ENCODE measurements around the gene TMPRSS7.

Gene TMPRSS7

DNA sequence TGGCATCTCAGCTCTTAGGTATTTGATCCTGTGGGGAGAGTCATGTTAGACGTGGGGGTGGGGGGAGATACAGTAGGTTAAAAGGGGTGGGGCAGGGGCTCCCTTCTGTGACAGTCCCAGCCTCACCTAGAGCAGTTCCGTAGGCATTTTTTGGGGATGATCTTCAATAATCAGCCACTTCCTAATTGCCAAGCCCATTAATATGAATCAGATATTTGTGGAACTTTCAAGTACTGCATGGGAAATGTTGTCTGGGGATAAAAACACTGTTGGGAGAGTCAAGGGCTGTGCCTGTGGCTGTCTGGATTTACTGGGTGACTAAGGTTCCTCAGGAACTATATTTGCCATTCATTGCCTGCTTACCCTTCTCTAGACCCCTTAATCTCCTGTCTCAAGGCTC, 61.2 kb downstream of the TMPRSS7 start:
- no peaks in the 10 kb centered on the region for H3K9me3 ChIP-seq (ENCODE audit: control insufficient read depth, low read length)
- TF ChIP-seq, protein P1, sequence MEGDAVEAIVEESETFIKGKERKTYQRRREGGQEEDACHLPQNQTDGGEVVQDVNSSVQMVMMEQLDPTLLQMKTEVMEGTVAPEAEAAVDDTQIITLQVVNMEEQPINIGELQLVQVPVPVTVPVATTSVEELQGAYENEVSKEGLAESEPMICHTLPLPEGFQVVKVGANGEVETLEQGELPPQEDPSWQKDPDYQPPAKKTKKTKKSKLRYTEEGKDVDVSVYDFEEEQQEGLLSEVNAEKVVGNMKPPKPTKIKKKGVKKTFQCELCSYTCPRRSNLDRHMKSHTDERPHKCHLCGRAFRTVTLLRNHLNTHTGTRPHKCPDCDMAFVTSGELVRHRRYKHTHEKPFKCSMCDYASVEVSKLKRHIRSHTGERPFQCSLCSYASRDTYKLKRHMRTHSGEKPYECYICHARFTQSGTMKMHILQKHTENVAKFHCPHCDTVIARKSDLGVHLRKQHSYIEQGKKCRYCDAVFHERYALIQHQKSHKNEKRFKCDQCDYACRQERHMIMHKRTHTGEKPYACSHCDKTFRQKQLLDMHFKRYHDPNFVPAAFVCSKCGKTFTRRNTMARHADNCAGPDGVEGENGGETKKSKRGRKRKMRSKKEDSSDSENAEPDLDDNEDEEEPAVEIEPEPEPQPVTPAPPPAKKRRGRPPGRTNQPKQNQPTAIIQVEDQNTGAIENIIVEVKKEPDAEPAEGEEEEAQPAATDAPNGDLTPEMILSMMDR (IDR thresholded peaks at IDR 0.05), result no peak
- no peak overlapping the region for H2AFZ ChIP-seq
- no peak overlapping the region for H3K4me2 ChIP-seq (ENCODE audit: low read length)
- H3K9ac ChIP-seq, result no peak overlapping the region
- H3K79me2 ChIP-seq, result no peaks in the 10 kb centered on the region
- H3K27ac ChIP-seq, result no peak overlapping the region
- no peaks in the 10 kb centered on the region for H3K36me3 ChIP-seq (ENCODE audit: control insufficient read depth, insufficient read depth, low read length)
- H3K4me3 ChIP-seq (ENCODE audit: low read depth, low read length), result no peak overlapping the region
- H3K4me1 ChIP-seq, result no peaks in the 10 kb centered on the region
- H3K27me3 ChIP-seq (ENCODE audit: control insufficient read depth, insufficient read depth, low read length), result no peaks in the 10 kb centered on the region

DNA sequence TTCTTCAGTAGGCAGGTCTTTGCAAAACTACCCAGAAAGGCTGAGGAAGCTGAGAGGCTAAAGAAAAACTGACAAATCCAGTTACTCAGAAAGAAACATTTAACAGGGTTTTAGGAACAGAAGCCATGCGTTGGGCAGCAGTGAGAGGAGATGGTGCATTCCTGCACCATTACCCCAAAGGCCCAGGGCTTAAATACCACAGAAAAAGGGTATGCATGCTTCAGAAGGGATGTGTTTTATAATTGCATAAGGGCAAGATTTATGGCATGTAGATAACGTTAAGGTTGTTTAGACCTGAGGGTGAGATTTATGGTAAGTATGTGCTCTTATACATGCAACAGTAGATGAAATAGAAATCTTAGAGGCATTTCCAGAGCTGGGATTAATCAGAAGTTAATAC, 61.6 kb downstream of the TMPRSS7 start:
- Histone ChIP-seq H3K27ac (no peak overlapping the region), H3K36me3 (ENCODE audit: control insufficient read depth, insufficient read depth, low read length) (no peaks in the 10 kb centered on the region), H3K4me1 (no peaks in the 10 kb centered on the region), H3K27me3 (ENCODE audit: control insufficient read depth, insufficient read depth, low read length) (no peaks in the 10 kb centered on the region), H3K9me3 (ENCODE audit: control insufficient read depth, low read length) (no peaks in the 10 kb centered on the region), H3K4me3 (ENCODE audit: low read depth, low read length) (no peak overlapping the region), H3K79me2 (no peaks in the 10 kb centered on the region), H3K4me2 (ENCODE audit: low read length) (no peak overlapping the region), H3K9ac (no peak overlapping the region), H2AFZ (no peak overlapping the region)
- TF ChIP-seq, protein P1 (IDR thresholded peaks at IDR 0.05), result no peak

DNA sequence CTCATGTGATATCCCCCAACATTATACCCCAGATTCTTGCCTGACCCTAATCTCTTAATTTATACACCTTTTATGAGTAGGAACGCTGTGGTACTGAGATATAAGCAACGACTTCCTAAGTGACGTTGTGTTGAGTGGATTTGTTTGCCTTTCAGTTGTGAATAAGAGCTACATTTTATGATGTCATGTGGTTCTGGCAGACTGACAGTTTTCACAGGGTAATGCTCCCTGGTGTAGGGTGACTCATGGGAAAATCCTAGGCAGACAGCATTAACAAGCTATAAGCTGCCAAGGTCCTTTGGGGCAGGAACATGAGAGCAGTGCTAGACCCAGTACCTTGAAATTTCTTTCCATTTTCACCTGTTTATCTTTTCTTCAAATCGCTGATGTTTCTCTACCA, 62.8 kb downstream of the TMPRSS7 start:
- no peaks in the 10 kb centered on the region for H3K36me3 ChIP-seq (ENCODE audit: control insufficient read depth, insufficient read depth, low read length)
- no peak overlapping the region for H3K4me3 ChIP-seq (ENCODE audit: low read depth, low read length)
- H3K4me2 ChIP-seq (ENCODE audit: low read length), result no peak overlapping the region
- no peak overlapping the region for H3K27ac ChIP-seq
- no peaks in the 10 kb centered on the region for H3K27me3 ChIP-seq (ENCODE audit: control insufficient read depth, insufficient read depth, low read length)
- TF ChIP-seq, protein P1 (IDR thresholded peaks at IDR 0.05), result no peak
- no peak overlapping the region for H2AFZ ChIP-seq
- no peak overlapping the region for H3K9ac ChIP-seq
- no peaks in the 10 kb centered on the region for H3K4me1 ChIP-seq
- H3K9me3 ChIP-seq (ENCODE audit: control insufficient read depth, low read length), result no peaks in the 10 kb centered on the region
- H3K79me2 ChIP-seq, result no peaks in the 10 kb centered on the region

DNA sequence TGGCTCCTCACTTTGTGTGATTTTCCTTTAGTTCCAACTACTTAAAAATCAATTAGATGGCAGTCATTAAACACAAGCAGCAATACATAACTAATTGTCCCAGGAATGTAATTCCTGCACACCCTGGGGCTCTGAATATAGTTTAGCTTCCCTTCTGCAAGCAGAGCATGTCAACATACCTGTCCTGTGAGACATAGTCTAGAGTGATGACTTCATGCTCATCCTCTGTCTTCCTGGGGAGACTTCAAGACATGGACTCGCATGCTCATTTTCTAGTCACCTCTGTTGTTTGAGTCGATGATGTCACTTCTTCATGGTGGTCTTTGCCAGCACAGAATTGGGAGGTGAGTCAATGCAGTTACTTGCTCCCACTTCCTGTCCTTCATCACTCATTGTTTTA, 67.4 kb downstream of the TMPRSS7 start:
- no peaks in the 10 kb centered on the region for H3K36me3 ChIP-seq (ENCODE audit: control insufficient read depth, insufficient read depth, low read length)
- no peaks in the 10 kb centered on the region for H3K27me3 ChIP-seq (ENCODE audit: control insufficient read depth, insufficient read depth, low read length)
- H2AFZ ChIP-seq, result no peak overlapping the region
- H3K4me2 ChIP-seq (ENCODE audit: low read length), result no peak overlapping the region
- H3K9me3 ChIP-seq (ENCODE audit: control insufficient read depth, low read length), result no peaks in the 10 kb centered on the region
- H3K4me3 ChIP-seq (ENCODE audit: low read depth, low read length), result no peak overlapping the region
- no peak overlapping the region for H3K27ac ChIP-seq
- no peak overlapping the region for H3K9ac ChIP-seq
- TF ChIP-seq, protein P1 (IDR thresholded peaks at IDR 0.05), result no peak
- no peaks in the 10 kb centered on the region for H3K4me1 ChIP-seq
- no peaks in the 10 kb centered on the region for H3K79me2 ChIP-seq

DNA sequence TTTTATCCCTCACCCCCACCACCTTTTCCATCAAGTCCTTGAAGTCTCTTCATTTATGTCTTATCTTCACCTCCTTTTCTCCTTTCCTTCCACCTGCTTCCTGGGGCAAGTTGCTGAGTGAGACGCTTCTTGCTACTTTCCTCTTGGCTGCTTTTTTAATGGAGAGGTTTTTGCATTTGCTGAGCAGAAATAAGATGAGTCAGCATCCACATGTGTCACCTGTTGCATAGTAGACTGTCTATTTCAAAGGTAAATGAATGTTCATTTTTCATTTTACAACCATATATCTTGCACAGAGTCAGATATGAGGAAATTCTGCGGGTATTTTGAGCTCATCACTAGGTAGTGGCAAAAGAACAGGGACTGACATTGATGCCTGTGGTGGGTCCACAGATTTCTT, 70.2 kb downstream of the TMPRSS7 start:
- Histone ChIP-seq H3K27me3 (ENCODE audit: control insufficient read depth, insufficient read depth, low read length) (no peaks in the 10 kb centered on the region), H3K9ac (no peak overlapping the region), H3K4me2 (ENCODE audit: low read length) (no peak overlapping the region), H3K36me3 (ENCODE audit: control insufficient read depth, insufficient read depth, low read length) (no peaks in the 10 kb centered on the region), H2AFZ (no peak overlapping the region), H3K4me3 (ENCODE audit: low read depth, low read length) (no peak overlapping the region), H3K79me2 (no peaks in the 10 kb centered on the region), H3K4me1 (no peaks in the 10 kb centered on the region), H3K9me3 (ENCODE audit: control insufficient read depth, low read length) (no peaks in the 10 kb centered on the region), H3K27ac (no peak overlapping the region)
- TF ChIP-seq, protein P1 (IDR thresholded peaks at IDR 0.05), result no peak

All from parathyroid adenoma (tissue), 2 donors.